NB4 (cell line): ENCODE data around the gene SHISAL1.

ENCODE experiments used
- CTCF ChIP-seq: IDR thresholded peaks from one replicate; pipeline ENCODE4 v1.5.1; 2012; ENCODE audit warnings: low read depth, low read length
- MAX ChIP-seq: IDR thresholded peaks from 2 replicates; pipeline ENCODE4 v1.6.1; 2011; ENCODE audit warnings: low read depth, low read length
- POLR2A ChIP-seq: IDR thresholded peaks from 2 replicates; pipeline ENCODE4 v1.6.1; 2011; ENCODE audit warnings: mild to moderate bottlenecking; ENCODE audit not compliant: insufficient read length; ENCODE audit errors: extremely low read depth

DNA sequence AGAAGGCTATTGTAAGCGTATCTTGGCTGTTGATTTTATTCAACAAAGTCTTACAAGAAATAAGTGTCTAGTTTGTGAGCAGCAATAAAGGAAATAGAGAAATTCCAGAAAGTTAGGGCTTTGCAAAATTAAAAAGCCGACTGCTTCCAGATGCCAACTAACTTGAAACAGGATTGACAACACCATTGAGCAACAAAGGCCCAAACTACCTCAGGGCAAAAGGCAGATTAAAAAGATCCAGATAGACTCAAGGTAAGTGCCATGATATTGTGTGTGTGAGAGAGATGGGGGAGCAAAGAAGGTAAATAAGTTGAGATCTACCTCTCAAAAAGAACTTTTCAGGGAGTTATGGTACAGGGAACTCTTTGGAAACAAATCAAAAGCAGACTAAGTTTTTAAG, 82.9 kb downstream of the SHISAL1 start:
- TF ChIP-seq CTCF (no peak), MAX (no peak), POLR2A (no peak)
